KG1 (cell line): Measurements from ENCODE around the gene TMEM181.
"Not testable (repeated sequence)": the region's sequence is repeated elsewhere in the genome, so short reads cannot be mapped to it uniquely, and the experiment has no call there.

Experiments used
- DNase-seq: peaks from one replicate; lab custom pipeline; 2025; lab: John Stamatoyannopoulos, UW

Gene TMEM181

DNA sequence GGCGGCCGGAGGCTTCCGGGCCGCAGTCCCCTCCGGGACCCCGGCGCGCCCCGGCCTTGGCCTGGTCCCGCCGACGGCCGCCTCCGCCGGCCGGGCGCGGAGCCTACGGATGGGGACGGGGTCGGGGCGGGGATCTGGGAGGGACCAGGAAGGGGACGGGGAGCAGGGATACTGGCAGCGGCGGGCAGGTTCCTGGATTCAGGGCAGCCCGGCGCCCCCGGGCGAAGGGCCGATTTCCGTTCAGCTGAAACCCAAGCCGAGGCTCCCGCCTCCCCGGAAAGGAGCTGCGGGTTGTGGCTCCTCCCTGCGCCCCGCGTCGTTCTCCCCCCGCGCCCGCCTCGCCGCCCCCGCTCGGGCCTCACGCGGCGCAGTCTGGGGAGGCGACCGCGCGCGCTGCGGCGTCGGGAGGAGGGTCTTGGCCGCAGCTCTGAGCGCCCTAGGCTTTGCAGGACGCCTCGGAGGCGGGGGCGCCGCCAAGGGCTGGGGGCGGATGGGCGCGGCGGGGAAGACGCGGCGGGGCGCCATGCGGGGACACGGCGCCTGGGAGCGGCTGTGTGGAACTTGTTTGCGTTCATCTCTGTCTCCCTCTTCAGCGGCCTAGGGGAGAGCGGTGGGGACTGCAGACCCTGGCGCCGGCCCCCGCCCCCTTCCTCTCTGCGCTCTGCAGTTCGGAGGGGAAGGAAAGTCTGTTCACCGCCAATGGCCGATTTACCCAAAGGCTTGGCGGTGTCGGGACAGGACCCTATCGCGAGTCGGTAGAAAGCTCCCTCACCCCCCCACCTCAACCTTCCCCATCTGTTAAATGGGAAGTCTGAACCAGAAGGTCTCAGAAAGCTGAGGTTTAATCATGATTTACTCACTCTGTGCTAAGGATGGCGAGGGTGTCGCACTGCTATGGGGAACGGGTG is 22.7 kb upstream of the TMEM181 start:
- no peak for DNase-seq

GRCh38 chr6:158538741-158539140 is 21.1 kb upstream of the TMEM181 start:
- no peak for DNase-seq

DNA sequence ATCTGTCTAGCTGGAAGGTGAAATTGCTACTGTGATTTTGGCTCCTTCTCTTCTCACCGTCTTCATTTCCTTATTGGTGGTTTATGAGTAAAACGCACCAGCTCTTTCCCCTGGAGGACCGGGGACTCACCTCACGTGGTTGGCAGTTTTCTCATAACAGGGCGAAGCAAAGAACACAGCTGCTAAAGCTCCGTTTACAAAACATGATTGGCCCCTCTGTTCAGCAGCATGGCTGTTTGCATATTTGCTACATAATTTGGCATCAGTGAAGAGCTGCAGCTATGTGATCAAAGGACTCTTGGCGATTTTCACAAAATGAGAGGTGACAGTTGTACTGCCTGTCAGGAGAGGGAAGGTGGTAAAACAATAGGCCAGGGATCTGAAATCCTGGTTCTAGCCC is 20.5 kb upstream of the TMEM181 start:
- no peak for DNase-seq

- no peak for DNase-seq
Observed at GRCh38 chr6:158539881-158540280, 20.0 kb upstream of the TMEM181 start.

GRCh38 chr6:158543606-158544185 is 16.2 kb upstream of the TMEM181 start:
- DNase-seq, result no peak

- no peak for DNase-seq
Observed at GRCh38 chr6:158544428-158544827, 15.5 kb upstream of the TMEM181 start.

DNA sequence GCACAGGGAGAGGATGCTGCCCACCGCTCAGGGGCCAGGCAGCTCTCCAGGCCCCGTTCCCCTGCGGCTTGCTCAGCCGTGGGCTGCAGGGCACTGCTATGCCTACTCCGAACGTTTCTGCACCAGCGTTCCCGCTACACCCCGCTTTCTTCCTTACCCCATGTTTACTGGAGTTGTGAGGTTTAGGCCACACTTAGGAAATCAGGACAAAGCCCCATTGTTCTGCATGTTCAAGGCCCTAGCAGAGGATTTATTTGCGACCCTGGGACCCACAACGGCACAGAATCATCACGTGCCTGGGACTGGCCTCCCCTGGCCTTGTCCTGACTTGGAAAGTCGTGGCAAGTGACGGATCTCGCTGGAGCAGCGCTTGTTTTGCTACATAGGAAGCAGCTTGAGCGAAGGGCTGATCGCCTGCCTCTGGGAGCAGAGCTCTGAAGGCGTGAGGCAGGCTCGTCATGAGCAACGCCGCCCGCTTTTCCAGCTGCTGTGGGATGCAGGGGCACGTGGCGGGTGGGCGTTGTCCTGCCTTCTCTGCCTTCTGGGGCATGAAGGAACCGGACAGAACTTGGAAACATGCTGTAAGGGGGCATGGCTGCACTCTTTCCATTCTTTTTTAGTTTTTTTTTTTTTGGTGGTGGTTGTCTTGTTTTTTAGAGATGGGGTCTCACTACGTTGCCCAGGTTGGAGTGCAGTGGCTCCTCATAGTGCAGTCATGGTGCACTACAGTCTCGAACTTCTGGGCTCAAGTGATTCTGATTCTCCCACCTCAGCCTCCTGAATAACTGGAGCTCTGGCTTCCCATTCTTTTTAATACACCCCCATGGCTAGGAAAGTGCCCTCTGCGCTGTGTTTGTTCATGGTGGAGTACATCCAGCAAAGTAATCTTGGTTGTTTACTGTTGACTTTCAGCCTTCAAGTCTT is 14.6 kb upstream of the TMEM181 start:
- no peak for DNase-seq

GRCh38 chr6:158548418-158549161 is 11.3 kb upstream of the TMEM181 start:
- no peak for DNase-seq

DNA sequence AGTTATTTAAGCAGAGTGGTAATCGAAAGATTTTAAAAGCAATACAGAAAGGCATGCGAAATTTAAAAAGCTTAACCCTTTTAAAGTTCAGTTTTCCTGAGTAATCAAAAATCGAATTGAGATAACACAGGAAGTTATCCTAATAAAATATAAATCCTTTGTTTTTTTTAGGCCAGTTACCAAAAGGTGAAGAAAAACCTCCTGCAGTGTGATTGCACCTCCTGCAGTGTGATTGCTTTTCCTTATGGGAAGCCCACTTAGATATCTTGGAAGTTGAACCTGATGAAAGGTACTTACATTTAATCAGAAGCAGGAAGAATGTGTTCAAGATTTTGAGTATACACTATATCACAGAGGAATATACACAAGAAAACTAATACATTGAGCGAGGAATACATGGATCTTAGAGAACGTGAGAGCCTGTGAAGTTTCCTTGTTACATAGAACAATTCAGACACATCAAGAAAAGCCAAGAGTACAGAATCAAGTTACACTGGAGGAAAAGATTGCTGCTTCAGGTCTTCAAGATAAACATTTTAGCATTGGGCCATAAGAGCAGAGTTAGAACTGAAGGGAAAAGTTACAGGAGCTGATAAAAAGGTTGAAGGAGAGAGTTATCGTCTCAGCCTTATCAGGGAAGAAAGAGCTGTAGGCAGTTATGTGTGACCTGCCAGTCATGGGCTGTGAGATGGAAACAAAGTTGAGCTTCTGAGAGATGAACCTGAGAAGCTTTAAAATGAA is 7.7 kb upstream of the TMEM181 start:
- DNase-seq, result no peak

GRCh38 chr6:158552796-158553138 is 7.1 kb upstream of the TMEM181 start:
- no peak for DNase-seq

DNA sequence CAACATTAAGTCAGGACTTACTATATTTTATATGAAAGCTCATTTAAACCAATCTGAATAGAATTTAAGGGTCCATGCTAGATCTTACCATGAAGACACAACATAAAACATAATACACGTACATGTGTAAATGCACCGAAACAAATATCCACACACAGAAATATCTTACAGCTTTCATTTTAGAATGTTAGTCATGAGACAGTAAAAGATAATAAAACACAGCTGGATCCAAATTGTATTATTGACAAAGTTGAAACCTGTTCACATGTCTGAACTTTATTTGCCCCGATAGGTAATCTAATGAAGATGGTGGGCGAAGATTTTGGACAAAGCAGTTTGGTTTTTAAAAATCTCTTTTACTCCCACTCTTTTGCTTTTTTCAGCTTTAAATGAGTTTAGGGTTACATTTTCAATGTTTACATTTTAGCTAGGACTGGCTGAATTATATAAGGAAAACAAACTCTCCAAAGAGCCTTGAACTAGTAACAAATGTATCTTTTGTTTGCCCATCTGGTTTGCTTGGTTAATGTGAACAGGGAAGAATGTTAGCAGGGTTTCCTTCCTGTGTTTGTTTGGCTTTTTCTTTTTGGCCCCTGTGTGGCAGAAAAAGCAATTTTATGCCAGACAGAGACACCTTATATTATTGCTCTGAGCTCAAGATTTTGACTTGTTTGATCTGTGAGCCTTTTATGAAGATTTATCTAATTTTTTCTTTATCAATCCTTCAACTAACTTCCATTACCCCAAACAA is 5.1 kb upstream of the TMEM181 start:
- DNase-seq, result no peak

DNA sequence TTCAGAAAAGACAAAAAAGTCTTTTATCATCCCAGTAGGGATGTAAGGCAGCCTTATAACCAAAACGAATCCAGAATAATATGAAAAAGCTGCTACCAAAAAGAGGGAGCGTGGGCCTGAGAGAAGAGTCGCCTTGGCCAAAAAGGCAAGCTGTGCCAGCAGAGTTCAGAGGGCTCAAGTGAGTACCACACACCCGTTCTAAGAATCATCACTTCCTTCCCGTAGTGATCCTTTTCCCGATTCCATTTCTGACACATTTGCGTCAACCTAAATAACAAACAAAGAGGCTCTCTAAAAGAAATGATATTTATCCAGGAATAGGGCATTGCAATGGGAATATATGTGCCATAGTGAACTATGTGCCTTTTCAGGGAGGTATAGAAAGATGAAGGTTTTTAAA is 3.8 kb upstream of the TMEM181 start:
- no peak for DNase-seq

- DNase-seq, result not testable (repeated sequence)
Observed at GRCh38 chr6:158557110-158557509, 2.8 kb upstream of the TMEM181 start.

GRCh38 chr6:158557927-158558326 is 2.0 kb upstream of the TMEM181 start:
- no peak for DNase-seq

DNA sequence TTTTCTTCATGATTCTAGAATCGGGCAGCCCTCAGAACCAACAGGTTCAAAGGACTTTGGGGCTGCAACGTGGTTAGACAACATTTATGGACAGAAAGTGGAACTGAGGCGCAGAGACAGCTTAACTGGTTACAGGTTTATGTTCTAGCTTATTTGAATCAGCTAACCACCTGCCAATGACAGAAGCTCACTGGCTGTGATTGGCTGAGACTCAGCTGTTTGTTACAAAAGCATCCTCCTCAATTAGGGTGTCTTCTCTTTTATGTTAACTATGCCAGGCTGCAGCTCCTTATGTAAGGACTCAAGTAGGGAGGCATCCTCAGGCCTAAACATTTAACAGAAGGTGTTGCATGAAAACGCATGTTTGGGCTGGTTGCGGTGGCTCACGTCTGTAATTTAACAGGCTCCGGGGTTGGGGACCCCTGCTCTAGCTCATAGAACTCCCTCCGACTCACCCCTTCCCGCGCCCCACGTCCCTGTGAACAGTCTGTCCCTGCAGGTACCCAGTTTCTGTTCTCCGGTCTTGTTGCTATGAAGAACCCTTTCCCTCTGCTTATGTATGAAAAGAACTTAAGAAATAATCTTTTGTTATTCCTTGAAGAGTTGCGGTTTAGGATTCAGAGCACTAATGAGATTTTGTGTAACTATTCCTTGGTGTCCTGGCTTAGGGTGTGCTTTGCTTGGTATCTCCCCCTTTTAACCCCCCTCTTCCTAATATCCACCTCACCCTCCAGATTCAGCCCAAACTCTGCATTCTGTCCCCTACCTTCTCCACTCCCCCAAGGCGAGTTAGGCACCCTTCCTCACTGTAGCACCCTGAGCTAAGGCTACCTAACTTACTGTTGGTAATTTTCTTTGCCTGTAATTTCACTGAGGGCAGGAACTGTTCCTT is 1.2 kb upstream of the TMEM181 start:
- no peak for DNase-seq

- DNase-seq, result no peak
Observed at GRCh38 chr6:158559338-158559894, 475 bp upstream of the TMEM181 start.

DNA sequence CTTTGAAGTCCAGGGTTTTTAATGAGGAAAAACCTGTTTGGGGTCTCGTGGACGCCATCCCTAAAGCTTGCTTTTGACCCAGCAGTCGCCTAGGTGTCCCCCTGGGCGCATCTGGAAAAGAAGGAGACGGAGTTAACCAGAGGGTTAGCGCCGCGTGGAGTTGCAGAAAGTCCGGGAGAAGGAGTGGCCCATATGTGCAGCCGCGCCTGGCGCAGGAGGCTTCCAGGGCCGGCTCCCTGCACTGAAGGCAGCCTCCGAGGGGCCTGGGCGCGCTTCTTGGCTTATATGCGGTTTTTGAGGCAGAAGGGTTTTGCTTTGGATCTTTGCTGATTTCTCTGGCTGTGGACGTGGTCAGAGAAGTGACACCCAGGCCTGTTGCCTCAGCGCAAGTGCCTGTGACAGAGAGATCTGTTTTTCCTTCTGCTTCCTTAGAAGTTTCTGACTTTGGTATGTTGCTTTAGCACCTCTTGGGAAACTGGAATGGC is 987 bp downstream of the TMEM181 start:
- no peak for DNase-seq

DNA sequence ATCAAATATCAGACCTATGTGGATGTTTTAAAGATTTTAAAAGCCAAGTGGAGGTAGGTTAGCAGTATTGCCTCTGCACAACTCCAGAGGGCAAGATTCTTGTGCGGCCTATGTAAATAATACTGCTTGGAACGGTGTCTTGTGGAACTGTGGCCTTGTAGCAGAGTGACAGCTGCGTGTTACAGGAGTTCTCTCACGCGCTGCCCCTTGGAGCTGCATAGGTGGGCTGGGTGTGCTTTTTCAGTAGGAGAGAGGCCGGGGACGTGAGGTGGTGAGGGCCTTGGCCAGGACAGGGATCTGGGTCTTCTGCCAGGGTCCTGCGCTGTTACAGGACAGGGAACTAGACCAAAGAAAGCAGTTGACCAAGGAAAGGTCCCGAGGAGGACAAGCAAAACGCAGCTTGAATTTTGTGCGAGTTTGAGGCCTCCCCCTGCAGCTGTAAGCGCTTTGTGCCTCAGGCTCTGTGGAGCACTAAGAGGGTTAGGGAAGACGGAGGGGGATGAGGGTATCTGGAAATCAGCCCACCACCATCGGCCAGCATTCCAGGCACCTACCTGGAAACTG is 1.5 kb downstream of the TMEM181 start:
- DNase-seq, result no peak

- no peak for DNase-seq
Observed at GRCh38 chr6:158561938-158562337, 2.0 kb downstream of the TMEM181 start.
